ENCODE data around the gene OPA1. TPM values are rescaled to one million over a fixed set of nuclear protein-coding genes. Genes with fewer than 3 reads are reported as not detected.

OPA1 gene
- total and polyA plus RNA-seq, 2 of the 4 experiments (the other 2 are of a cell fraction): 17.8 to 73.7 TPM

GRCh38 chr3:193656445-193656844 lies 63.4 kb downstream of the OPA1 start:
- in situ Hi-C loops (cut with MboI; ENCODE audit: low sequenced_read_pairs): no loop called here
- no peak overlapping the region for H3K9ac ChIP-seq (ENCODE audit: low read depth, low read length)
- BruUV-seq (replicated peaks): no TSS peak
- no peak overlapping the region for H2BK15ac ChIP-seq (ENCODE audit: low read depth, low read length)
- H3K4me2 ChIP-seq (ENCODE audit: low read depth, low read length): no peak overlapping the region
- H2BK5ac ChIP-seq (ENCODE audit: low read depth, low read length, poor library complexity, severe bottlenecking): no peak overlapping the region
- ChIA-PET POLR2A (ENCODE audit: unreplicated experiment) (no interaction called here), CTCF (interaction anchor here (1.7 kb wide), 1 partner anchor 9 kb away, joined by 5 read pairs; no protein-coding TSS in a partner anchor)
- no peak overlapping the region for H3K4me3 ChIP-seq (ENCODE audit: insufficient read depth, low read depth, low read length)
- H3K27ac ChIP-seq (ENCODE audit: insufficient read depth, low read length): no peak overlapping the region
- H2AK9ac ChIP-seq (replicated peaks; ENCODE audit: low read depth, low read length, poor library complexity): no peak overlapping the region
- no peaks in the 10 kb centered on the region for H3K9me3 ChIP-seq (ENCODE audit: control insufficient read depth, insufficient read depth, low read length)
- H3K23ac ChIP-seq (ENCODE audit: low read depth, low read length): no peak overlapping the region
- H4K8ac ChIP-seq (ENCODE audit: low read depth in 2 of 2, low read length in 2 of 2): no peak overlapping the region
- no peaks in the 10 kb centered on the region for H3K4me1 ChIP-seq (ENCODE audit: control insufficient read depth, insufficient read depth, low read length)
- ATAC-seq (ENCODE audit: low read depth) (peak; percentile 64), DNase-seq (peak; percentile 8)
- H2BK20ac ChIP-seq (ENCODE audit: low read depth, low read length): no peak overlapping the region
- no peak overlapping the region for H4K91ac ChIP-seq (ENCODE audit: insufficient read depth, low read depth, low read length)
- no peaks in the 10 kb centered on the region for H4K20me1 ChIP-seq (ENCODE audit: insufficient read depth, low read length)
- intact Hi-C loops (cut with micrococcal nuclease): no loop called here
- dilution Hi-C loops (cut with HindIII; ENCODE audit: low sequenced_read_pairs, unreplicated experiment): no loop called here
- H3K56ac ChIP-seq (ENCODE audit: extremely low read depth, insufficient read depth, low read length): no peak overlapping the region
- H2AFZ ChIP-seq (replicated peaks; ENCODE audit: low read length, poor library complexity): no peak overlapping the region
- H3K9me1 ChIP-seq (ENCODE audit: insufficient read depth, low read length): no peaks in the 10 kb centered on the region
- no peak overlapping the region for H4K5ac ChIP-seq (ENCODE audit: low read depth, low read length)
- no peak overlapping the region for H3K18ac ChIP-seq (ENCODE audit: low read depth, low read length)
- H3K4ac ChIP-seq (ENCODE audit: low read depth, low read length): no peak overlapping the region
- no peak overlapping the region for H3K14ac ChIP-seq (replicated peaks; ENCODE audit: low read depth, low read length)
- H2AK5ac ChIP-seq (ENCODE audit: low read depth, low read length): no peak overlapping the region
- no peaks in the 10 kb centered on the region; a peak in 1 of 4 replicates for H3K79me1 ChIP-seq (ENCODE audit: low read depth in 1 of 2, low read length in 2 of 2)
- peaks cover 12% of the 10 kb centered on the region for H3K36me3 ChIP-seq (ENCODE audit: control insufficient read depth, insufficient read depth, low read length)
- TF ChIP-seq CHD1 (IDR thresholded peaks at IDR 0.05; ENCODE audit: low read depth, low read length): no peak
- TF ChIP-seq POLR2A (IDR thresholded peaks at IDR 0.05; ENCODE audit: low read depth, low read length): no peak
- TF ChIP-seq NFE2L2 (IDR thresholded peaks at IDR 0.05; ENCODE audit: low read depth, low read length): no peak
- 0 out of 2 replicates have a peak, but pooled peaks have one; percentile 28 for TF ChIP-seq CEBPB (IDR thresholded peaks at IDR 0.05; ENCODE audit: low read depth, low read length)
- TF ChIP-seq SMC3 (IDR thresholded peaks at IDR 0.05; ENCODE audit: low read depth, low read length): no peak
- no peak overlapping the region for H2BK120ac ChIP-seq (ENCODE audit: low read depth, low read length)
- no CpG with 5 or more reads among the region's 3 CpGs for WGBS, 2 experiments (ENCODE audit: extremely low coverage in 2 of 2, insufficient read length in 1 of 2)
- H3K27me3 ChIP-seq (ENCODE audit: control insufficient read depth, insufficient read depth, low read length): no peaks in the 10 kb centered on the region
